GM19351 (cell line): Measurements from ENCODE around the gene SYCP2.
A peak's percentile ranks its signal among the peaks of the same experiment; 100 is the strongest.
"Not testable (repeated sequence)": the region's sequence is repeated elsewhere in the genome, so short reads cannot be mapped to it uniquely, and the experiment has no call there.

ENCODE experiments used
- ATAC-seq: cut with Tn5 transposase; IDR thresholded peaks from one replicate; pipeline ENCODE4 v1.9.1; 2021; ENCODE audit warnings: mild to moderate bottlenecking, moderate library complexity; ENCODE audit not compliant: unreplicated experiment

SYCP2 gene

GRCh38 chr20:59908855-59909254 is 24.6 kb downstream of the SYCP2 start:
- ATAC-seq = no peak

DNA sequence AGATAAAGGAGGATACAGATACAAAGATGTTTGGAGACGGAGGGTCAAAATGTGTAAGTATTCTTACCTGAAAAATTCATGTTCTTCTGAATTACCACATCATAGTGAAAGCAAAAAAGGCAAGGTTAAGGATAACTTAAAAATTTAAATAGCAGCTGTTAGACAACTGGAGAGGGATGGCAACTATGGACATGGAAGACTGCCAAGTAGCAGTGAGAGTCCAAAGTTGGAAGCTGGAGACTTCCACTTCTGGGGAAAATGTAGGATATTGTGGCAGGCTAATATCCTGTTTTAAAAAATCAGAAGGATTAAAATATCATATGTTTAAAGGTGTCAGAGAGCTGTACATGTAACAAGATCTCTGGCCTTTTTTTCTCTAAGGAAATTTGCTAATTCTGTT is 29.8 kb downstream of the SYCP2 start:
- no peak for ATAC-seq

DNA sequence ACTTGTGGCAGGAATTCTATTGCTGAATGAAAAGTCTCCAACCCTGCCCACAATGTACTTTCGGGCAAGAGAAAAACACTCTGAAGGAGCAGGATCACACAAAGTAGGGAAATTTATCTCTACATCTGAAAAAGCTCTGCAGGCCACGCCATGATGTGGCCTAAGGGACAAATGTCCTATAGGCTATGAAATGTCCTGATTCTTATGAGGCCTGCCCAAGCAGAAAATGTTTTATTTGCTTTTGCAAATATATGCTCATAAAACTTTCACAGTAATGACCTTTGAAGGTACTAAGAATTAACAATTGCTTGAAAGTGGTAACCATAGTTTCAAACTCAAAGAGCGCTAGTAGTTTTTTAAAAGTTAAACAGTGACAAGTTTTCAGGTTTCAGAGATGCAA is 31.0 kb downstream of the SYCP2 start:
- no peak for ATAC-seq

DNA sequence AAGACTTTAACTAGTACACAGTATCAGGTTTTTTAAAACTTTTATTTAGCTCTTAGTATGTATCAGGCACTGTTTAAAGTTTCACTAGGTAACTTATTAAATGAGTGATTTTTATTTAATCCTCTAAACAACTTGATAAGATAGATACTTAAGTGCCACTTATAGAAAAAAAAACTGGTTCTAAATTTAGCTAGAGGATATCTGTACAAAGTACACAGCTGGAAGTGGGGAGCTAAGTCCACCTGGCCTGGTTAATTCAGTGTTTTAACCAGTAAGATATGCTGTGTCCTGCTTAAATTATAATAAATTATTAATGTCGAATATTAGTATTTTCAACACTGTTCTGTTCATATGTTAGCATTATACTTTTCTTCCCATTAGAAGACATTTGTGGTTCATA is 37.5 kb downstream of the SYCP2 start:
- no peak for ATAC-seq

DNA sequence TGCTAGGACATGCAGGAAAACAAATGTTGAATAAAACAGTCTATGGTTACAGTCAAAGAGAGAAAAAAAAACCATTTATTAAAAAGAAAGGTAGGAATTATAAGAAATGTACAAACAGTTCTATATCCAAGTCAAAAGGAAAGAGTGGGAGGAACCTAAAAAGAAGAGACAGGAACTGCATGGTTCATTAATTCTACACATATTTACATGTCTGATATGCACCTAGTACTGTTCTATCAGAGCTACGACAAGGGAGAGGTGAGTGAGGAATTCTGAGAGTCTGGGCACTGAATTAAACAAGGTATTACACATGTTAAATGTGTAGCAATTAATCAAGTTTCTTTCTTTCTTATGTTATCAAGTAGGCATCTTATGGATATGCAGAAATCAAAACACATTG is 41.9 kb downstream of the SYCP2 start:
- ATAC-seq = peak; percentile 57

DNA sequence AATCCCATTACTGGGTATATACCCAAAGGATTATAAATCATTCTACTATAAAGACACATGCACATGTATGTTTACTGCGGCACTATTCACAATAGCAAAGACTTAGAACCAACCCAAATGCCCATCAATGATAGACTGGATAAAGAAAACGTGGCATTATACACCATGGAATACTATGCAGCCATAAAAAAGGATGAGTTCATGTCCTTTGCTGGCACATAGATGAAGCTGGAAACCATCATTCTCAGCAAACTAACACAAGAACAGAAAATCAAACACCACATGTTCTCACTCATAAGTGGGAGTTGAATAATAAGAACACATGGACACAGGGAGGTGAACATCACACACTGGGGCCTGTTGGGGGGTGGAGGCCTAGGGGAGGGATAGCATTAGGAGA is 43.4 kb downstream of the SYCP2 start:
- ATAC-seq = not testable (repeated sequence)

- no peak for ATAC-seq
These were observed 45.4 kb downstream of the SYCP2 start for GRCh38 chr20:59888050-59888449.

GRCh38 chr20:59884494-59884893 is 48.9 kb downstream of the SYCP2 start:
- ATAC-seq = no peak

- ATAC-seq = no peak
These were observed 53.2 kb downstream of the SYCP2 start for GRCh38 chr20:59880198-59880597.

DNA sequence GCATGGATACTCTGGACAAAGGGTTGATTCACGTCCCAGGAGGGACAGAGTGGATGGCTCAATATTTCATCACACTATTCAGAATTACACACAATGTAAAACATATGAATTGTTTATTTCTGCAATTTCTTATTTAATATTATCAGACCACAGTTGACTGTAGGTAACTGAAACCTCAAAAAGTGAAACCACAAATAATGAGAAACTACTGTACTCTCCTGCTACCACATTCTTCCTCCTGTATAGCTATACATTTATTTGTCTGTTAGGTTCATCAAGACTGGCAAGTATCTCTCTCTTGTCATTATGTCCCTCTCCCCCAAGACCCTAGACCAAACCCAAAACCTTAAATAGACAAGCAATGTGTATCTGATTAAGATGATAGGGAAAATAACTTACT is 60.0 kb downstream of the SYCP2 start:
- no peak for ATAC-seq

- no peak for ATAC-seq
These were observed 62.3 kb downstream of the SYCP2 start for GRCh38 chr20:59871096-59871495.

DNA sequence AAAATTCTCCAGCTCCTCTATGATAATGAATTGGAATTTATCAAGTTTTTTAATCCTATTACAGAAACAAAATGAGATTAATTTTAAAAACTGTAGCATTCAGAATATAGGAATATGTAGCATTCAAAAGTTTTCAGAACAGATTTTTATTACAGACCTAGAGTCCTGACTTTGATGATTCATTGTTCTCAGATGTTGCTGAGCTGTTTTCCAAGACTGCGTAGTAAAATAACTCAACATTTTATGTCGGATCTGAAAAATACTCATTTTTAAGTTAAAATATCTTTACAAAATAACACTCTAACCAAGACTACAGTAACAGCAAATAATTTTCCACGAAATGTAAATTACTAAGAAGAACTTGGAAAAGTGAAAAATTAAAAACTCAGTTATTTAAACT is 67.1 kb downstream of the SYCP2 start:
- ATAC-seq = no peak

DNA sequence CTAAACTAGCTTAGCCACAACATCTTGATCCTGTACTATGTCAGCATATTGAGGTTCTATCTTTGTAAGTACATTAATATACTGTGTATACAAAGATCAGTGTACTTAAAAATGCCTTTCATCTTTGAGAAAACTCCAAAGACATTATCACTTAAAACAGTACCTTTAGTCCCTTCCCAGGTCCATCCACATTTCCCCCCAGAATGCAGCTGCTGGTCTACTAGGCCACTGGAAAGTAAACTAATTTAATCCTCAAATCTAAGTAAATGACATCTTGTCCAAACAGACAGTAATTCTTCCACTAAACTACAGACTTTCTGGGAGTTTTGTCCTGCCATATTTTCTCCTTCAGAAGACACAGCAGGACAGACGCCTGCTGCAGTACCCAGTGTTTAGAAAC is 68.7 kb downstream of the SYCP2 start:
- no peak for ATAC-seq

DNA sequence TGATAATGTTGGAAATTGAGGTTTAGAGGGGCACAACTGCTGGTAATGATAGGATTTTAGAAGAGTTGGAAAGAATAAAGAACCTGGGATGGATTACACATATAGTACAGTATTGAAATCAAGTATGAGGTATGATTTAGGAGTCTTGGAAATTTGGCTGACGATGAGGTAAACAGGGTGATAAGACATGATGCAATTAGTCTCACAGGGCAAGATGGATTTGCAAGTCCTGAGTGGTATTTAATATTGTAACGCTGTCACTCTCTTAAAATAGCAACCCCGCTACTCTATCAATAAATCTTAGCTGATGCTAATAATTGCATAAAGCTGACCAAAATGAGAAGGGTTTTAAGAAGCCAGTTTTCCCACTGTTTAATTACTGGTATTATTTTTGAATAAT is 70.4 kb downstream of the SYCP2 start:
- no peak for ATAC-seq

GRCh38 chr20:59861401-59861800 is 72.0 kb downstream of the SYCP2 start:
- no peak for ATAC-seq

DNA sequence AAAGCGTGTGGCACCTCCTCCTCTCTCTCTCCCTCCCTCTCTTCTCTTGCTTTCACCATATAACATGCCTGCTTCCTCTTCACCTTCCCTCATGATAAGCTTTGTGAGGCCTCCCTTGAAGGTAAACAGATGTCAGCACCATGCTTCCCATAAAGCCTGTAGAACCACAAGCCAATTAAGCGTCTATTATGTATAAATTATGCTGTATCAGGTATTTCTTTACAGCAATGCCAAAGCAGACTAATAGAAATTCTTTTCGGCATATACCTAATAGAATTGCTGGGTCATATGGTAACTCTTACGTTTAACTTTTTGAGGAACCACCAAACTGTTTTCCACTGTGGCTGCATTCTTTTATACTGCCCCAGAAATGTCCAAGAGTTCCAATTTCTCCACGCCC is 75.0 kb downstream of the SYCP2 start:
- ATAC-seq = no peak

DNA sequence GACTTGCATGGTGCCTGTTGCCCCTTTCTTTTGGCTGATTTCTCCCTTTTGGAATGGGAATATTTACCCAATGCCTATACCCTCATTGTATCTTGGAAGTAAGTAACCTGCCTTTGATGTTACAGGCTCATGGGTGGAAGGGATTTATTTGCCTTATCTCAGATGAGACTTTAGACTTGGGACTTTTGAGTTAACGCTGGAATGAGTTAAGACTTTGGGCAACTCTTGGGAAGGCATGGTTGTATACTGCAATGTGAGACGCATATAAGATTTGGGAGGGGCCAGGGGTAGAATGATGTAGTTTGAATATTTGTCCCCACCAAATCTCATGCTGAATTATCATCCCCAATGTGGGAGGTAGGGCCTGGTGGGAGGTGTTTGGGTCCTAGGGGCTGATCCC is 75.5 kb downstream of the SYCP2 start:
- ATAC-seq = no peak

DNA sequence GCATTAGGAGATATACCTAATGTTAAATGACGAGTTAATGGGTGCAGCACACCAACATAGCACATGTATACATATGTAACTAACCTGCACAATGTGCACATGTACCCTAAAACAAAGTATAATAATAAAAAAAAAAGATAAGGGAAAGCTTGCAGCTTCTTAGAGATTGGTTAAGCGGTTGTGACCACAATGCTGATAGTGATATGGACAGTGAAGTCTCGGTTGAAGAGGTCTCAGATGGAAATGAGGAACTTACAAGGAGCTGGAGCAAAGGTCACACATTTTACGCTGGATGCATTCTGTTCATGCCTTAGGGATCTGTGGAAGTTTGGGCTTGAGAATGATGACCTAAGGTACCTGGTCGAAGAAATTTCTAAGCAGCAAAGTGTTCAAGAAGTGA is 76.5 kb downstream of the SYCP2 start:
- not testable (repeated sequence) for ATAC-seq

GRCh38 chr20:59856526-59856925 is 76.9 kb downstream of the SYCP2 start:
- ATAC-seq = not testable (repeated sequence)

DNA sequence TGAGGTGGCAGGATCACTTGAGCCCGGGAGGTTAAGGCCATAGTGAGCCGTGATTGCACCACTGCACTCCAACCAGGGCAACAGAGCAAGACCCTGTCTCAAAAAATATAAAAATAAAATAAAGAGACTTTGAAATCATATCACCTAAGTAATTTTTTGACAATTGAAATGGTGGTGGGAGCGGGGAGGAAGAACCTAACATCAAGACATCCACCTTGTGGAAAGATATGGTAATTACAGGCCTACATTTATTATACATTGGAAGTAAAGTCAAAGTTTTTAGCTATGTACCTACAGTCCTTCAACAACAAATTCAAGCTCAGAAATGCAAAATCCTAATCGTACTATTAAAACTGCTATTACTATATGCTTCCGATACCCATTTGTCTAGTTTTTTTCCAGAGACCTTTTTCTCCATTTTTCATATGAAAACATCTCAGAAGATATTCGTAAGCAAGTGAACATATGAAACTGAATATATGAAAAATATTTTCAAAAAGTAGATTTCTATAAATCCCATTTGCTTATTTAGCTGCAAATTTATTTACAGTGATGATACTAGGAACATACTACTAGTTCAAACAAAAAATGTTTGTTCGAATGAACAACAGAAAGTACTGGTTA is 83.3 kb downstream of the SYCP2 start:
- ATAC-seq = peak; percentile 69

GRCh38 chr20:59848182-59848581 is 85.3 kb downstream of the SYCP2 start:
- ATAC-seq = no peak

DNA sequence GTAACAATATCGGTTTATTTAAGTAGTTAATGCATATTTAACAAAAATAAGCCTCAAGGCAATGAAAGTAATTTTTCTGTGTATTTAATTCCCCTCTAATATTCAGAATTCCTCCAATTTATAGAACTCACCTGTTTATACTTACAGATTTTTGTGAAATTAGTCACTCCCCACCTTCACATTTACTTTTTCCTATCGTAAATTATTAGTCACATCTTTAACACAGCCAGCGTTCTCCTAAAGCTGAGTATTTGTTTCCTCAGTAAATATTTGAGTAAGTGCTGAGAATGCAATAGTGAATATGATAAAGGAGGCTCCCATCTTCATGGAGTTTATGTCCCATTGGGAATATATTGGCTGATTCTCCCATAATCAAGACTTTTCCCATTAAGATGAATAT is 88.0 kb downstream of the SYCP2 start:
- ATAC-seq = no peak

GRCh38 chr20:59839400-59839799 is 94.0 kb downstream of the SYCP2 start:
- ATAC-seq = no peak
